ENCODE measurements around the gene SLC35E3.
"Not testable (repeated sequence)": the region's sequence is repeated elsewhere in the genome, so short reads cannot be mapped to it uniquely, and the experiment has no call there.

The SLC35E3 gene

DNA sequence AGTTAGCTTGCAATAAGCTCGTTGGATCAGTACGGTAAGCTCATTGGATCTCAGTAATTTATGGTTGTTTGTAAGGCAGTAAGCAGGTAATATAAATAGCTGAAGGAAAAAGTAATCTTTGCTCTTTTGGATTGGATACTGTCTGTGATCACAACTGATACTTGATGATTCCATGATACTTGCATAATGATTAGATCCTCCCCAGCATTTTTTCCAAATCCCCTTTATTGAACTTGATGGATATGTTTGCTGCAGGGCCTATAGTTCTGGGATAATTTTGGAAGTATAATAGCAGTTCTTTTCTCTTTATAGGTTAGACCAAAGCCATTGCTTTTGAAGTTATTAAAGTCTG, 67.2 kb downstream of the SLC35E3 start:
- no peak for DNase-seq (ENCODE audit: low read depth in 2 of 2)

DNA sequence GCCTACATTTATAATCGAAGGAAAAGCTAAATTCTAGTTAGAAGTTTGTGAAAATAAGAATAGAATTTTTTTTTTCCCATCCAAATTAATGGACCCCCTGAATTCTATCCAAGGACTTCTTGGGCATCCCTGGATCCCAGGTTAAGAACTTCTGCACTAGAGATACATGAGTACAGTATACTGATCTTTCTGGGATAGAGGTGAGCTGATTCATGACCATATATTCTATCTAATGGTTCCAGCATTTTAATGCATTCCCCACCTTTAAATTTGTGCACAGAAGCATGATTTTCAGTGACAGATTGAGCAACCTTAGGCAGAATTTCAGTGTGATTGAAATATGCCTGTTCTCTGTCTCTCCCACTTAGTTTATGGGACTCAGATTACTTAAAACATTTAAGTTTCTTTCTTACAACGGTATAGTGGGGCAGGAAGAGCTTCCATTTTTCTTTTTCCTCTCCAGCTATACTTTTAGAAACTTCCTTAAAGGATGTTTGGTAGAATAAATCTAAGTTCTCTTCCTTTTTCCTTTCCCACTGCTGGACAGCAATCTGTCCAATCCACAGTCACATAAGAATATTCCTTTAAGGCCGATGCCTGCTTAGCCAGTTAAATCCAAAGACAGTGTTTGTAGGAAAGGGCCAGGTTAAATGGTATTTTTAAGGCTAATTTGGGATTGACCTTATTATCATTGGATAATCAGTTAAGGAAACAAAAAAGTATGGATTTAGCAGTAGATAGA, 68.7 kb downstream of the SLC35E3 start:
- DNase-seq (ENCODE audit: low read depth in 2 of 2), result no peak

DNA sequence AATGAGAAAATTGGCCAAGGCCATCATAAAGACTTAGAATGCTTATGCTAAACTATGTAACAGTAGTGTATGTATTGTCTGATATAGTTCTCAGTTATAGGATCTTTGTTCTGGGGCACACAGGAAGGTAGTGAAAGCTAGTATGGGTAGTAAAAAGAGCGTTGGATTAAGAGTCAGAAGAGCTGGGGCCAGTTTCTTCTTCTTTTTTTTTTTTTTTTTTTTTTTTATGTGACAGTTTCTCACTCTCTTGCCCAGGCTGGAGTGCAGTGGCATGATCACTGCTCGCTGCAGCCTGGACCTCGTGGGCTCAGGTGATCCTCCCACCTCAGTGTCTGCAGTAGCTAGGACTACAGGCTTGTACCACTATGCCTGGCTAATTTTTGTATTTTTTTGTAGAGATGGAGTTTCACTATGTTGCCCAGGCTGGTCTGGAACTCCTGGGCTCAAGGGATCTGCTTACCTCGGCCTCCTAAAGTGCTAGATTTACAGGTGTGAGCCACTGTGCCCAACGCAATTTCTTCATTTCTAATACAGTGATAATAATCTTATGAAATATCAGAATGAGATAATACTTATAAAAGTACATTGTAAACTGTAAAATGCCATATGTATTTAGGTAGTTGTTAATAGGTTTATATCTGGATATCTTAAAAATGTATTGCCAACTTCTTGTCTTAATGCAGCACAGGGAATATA, 69.4 kb downstream of the SLC35E3 start:
- DNase-seq (ENCODE audit: low read depth in 2 of 2), result no peak

DNA sequence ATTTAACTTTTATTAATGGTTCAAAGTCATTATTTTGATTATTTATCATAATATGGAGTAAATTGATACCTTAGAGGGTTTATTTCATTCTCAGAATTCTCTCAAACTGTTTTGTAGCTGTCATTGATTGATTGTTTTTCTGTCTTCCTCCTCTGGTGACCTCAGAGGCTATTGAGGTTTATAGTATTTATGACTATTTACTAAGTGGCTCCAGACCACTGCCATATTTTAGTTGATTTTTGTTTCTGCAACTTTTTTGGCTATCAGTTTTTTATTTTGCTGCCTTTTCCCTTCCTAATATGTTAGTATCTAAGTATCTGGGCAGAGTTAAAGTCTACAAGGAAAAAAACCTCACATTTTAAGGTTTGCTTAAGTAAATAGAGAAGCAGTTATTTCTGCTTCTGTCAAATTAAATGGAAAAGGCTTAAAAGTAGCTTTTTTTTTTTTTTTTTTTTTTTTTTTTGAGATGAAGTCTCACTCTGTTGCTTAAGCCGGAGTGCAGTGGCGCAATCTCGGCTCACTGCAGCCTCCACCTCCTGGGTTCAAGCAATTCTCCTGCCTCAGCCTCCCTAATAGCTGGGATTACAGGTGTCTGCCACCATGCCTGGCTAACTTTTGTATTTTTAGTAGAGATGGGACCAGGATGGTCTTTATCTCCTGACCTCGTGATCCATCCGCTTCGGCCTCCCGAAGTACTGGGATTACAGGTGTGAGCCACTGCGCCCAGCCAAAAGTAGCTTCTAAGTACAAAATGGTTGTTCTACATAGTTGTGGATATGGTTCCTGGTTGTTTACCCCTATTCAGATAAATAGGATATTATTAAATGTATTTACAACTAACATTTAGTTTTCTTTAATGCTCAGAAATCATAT, 70.2 kb downstream of the SLC35E3 start:
- DNase-seq (ENCODE audit: low read depth in 2 of 2), result no peak

DNA sequence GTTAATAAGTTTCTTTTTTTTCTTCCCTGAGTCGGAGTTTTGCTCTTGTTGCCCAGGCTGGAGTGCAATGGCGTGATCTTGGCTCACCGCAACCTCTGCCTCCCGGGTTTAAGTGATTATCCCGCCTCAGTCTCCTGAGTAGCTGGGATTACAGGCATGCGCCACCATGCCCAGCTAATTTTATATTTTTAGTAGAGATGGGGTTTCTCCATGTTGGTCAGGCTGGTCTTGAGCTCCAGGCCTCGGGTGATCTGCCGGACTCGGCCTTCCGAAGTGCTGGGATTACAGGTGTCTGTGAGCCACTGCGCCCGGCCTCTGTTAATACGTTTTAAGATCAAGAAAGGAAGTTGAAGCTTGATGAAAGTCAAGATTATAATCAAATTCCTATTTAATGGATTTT, 73.5 kb downstream of the SLC35E3 start:
- DNase-seq (ENCODE audit: low read depth in 2 of 2), result not testable (repeated sequence)

DNA sequence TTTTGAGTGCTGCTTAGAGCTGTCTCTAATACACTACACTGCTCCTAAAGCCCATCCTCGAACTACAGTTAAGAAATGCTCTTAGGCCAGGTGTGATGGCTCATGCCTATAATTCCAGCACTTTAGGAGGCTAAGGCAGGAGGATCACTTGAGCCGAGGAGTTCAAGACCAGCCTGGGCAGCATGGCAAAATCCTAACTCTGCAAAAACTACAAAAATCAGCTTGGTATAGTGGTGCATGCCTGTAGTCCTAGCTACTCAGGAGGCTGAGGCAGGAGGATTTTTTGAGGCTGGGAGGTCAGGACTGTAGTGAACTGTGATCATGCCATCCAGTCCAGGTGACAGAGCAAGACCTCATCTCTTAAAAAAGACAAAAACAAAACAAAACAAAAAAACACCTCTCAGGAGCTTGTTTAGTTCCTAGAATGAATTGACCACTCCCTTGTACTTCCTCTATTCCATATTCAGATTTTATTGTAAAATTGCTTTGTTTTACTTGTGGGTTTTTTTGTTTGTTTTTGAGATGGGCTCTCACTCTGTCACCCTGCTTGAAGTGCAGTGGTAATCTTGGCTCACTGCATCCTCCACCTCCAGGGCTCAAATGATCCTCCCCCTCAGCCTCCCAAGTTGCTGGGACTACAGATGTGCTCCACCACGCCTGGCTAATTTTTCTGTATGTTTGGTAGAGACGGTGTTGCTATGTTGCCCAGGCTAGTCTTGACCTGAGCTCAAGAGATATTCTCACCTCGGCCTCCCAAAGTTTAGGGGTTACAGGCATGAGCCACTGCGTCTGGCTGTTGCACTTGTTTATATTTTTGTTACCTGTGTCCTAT, 75.6 kb downstream of the SLC35E3 start:
- DNase-seq (ENCODE audit: low read depth in 2 of 2), result no peak

DNA sequence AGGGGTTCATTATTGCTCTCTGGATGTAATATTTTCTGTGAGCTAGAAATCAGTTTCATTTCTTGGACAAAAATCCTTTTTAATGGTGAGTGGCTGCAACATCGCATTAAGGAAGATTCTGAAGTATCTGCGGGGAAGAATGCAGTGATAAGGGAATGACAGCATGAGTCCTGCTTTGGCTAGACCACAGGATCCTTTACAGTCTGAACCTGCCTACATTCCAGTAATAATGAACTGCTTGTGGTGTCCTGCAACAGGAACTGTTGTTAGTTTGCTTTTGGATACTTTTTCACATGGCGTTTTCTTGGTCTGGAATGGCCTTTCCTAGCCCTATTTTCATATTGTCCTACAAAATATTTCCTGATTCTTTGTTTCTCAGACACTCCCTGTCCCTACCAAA, 77.7 kb downstream of the SLC35E3 start:
- no peak for DNase-seq (ENCODE audit: low read depth in 2 of 2)

DNA sequence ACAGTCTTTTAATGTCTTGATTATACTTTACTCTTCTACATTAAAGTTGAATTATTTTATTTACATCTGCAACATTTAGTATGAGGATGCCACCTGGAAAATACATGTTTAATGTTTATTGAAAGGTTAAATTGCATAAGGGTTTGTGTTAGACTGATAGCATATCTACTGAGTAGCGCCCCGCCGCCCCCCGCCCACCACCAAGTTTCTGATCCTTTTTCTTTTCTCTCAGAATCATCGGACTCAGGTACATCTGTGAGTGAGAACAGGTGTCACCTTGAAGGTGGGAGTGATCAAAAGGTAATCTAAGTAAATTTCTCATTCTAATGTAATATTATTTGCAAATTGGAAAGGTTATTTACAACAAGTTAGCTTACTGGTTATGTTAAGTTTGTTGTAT, 78.2 kb downstream of the SLC35E3 start:
- no peak for DNase-seq (ENCODE audit: low read depth in 2 of 2)

DNA sequence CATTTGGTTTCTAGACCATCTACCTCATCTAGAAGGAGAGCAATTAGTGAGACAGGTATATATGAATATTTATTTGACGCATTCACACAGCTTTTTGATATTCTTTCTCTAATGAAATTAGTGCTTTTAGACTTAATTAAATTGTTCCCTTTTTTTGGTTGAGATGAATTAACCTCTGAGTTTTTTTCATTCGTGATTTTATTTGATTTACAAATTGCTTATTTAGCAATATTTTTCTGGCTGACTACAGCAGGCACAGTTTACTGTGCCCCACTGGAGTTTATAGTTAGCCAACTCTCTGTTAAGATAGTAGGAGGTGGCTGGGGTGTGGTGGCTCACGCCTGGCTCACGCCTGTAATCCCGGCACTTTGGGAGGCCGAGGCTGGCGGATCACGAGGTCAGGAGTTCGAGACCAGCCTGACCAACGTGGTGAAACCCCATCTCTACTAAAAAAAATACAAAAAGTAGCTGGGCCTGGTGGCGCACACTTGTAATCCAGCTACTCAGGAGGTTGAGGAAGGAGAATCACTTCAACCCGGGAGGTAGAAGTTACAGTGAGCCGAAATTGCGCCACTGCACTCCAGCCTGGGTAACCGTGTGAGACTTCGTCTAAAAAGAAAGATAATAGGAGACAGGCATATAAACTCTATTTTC, 78.7 kb downstream of the SLC35E3 start:
- DNase-seq (ENCODE audit: low read depth in 2 of 2), result no peak

DNA sequence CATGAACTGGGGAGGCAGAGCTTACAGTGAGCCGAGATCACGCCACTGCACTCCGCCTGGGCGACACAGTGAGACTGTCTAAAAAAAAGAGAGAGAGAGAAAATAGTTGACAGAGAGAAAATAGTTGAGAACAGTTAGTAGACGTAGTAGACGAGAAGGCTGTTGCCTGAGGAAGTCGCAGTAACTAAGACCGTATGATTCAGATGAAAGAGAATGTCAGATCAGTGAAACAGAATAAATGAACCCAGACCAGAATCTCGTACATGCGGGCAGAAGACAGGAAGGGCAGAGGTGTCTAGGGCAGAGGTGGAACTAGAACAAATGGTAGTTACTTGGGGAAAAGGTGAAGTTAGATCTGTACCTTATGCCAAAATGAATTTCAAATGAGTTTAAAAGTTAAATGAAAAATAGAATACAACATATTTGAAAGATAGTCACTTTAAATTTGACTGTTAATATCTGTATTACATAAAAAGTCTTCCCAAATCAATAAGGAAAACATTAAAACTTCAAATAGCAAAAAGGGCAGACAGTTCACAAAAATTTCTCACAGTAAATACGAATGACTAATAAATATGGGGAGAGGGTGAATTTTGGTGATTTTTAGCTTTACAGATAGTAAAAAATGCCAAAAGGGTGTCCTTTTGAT, 79.7 kb downstream of the SLC35E3 start:
- no peak for DNase-seq (ENCODE audit: low read depth in 2 of 2)

DNA sequence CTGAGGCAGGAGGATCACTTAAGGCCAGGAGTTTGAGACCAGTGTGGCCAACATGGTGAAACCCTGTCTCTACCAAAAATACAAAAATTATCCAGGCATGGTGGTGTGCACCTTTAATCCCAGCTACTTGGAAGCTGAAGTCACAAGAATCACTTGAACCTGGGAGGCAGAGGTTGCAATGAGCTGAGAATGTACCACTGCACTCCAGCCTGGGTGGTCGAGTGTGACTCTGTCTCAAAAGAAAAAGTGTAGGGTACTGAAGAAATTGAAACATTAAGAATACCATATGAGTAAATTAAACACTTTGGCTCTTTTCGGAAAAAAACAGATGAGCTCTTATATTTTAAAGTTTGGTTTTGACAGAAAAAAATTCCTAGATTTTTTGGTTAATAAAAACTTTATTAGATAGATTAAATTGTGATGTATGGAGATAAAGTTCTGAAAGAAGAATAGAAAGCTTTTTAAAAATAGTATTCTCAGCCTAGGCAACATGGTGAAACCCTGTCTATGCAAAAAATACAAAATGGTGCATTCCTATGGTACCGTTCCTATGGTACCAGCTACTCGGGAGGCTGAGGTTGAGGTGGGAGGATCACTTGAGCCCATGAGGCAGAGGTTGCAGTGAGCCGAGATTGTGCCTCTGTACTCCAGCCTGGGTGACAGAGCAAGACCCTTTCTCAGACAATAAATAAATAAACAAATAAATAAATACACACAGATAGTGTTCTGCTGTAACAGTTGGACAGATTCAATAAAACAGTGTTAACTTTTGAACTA, 82.1 kb downstream of the SLC35E3 start:
- DNase-seq (ENCODE audit: low read depth in 2 of 2), result no peak

DNA sequence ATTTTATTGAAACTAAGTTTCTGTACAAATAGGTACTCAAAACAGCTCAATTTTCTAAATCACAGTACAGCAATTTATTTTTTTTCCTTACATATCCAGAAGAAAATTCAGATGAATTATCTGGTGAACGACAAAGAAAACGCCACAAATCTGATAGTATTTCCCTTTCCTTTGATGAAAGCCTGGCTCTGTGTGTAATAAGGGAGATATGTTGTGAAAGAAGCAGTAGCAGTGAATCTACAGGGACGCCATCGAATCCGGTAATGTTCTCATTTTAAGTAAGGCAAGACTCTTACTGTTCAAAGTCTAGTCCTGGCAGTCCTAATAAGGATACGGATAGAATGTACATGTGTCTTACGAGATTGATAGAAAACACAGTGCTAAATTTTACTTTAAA, 82.7 kb downstream of the SLC35E3 start:
- DNase-seq (ENCODE audit: low read depth in 2 of 2), result no peak
